ENCODE data around the gene ANXA3.

DNA sequence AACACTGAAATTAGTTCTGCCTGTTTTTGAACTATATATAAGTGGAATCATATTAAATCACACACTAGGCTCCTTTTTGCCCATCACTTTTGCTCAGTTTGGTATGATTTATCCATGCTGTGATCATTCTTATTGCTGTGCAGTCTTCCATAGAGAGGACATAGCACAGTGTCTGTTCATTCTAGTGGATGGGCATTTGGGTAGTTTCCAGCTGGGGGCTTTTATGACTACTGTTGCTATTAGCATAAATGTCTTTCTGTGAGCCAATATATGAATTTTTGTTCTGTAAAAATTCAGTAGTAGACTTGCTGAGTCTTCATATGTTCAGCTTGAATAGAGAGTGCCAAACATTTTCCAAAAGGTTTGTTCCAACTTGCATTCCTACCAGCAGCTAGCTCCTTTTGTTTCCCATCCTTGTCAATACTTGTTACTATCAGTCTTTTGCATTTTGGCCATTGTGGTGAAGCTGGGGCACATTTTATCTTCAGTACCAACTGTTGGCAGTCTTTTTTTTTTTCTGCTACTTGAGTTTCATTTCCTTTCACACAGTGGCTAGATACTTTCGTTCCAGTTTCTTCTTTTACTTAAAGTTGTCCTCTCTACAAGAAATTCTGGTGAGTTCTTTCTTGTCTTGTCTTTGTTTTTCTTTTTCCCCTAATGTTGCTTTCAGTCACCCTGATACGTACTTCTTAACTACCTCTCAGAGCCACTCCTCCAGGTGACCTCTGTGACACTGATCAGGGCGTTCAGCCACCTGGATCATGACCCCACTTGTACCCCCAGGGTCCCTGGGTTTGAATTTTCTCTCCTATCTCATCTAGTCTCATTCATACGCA is 87.0 kb downstream of the ANXA3 start:
- TF ChIP-seq POLR2A (IDR thresholded peaks at IDR 0.05) (no peak), EP300 (IDR thresholded peaks at IDR 0.05) (no peak)

All from tibial nerve (tissue), 3 donors.